NK-92 (cell line): ENCODE results near the gene DDB1.

Experiments used
- DNase-seq: peaks from one replicate; lab custom pipeline; 2025; ENCODE audit not compliant: unreplicated experiment; lab: John Stamatoyannopoulos, UW

The DDB1 gene

GRCh38 chr11:61357233-61357893 is 24.5 kb upstream of the DDB1 start:
- DNase-seq, result no peak

GRCh38 chr11:61356706-61357105 is 23.8 kb upstream of the DDB1 start:
- no peak for DNase-seq

GRCh38 chr11:61354208-61354607 is 21.3 kb upstream of the DDB1 start:
- DNase-seq, result no peak

DNA sequence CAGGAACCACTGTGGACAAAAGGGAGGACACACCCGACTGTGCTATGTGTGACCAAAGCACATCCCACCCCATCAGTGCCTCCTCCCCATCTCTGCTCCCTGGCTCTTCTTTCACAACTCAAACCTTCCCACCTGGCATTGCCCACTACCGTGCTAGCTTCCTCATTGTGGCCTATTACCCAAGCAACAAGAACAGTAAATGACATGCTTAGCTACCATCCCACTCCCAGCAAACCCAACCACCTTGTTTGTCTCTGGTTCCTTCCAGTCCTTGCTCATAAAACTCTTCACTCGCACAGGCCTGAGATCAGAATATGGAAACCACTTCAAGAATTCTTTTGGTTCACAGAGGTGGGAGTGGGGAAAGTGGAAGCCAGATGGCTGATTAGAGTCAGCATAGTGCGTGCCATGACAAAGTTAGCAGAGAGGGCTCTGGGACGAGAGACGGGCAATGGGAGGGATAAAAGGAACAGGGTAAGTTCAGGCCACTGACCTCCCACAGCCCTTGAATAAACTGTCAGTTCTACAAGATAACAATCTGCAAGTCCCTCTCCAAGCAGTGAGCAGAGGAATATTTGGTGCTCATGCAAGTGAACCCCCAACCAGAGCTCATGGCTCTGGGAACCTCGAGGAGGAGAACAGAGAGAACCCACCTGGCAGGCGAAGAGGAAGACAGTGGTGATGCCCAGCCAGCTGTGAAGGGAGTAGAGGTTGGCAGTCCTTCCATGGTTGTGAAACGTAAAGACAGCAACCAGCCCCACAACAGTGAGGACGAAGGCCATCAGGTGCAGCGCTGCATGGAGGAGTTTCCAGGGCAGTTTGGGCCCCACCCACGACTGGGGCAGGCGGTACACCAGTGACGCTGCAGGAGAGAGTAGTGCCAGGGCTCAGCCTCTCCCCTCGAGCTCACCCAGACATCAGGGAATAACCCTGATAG is 20.5 kb upstream of the DDB1 start:
- DNase-seq, result no peak

DNA sequence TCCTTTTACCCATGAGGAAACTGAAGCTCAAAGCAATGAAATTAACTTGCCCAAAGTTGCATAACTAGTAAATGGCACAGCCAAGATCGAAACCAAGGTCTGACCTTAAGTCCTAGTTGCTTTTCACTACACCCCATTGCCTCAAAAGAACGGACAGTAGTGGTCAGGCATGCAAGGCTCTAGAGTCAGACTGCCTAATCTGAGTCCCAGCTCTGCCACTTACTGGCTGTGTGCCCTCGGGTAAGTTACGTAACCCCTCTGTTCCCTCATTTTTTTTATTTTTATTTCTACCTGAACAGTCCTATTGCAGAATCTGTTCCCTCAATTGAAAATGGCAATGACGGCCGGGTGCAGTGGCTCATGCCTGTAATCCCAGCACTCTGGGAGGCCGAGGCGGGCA is 19.1 kb upstream of the DDB1 start:
- no peak for DNase-seq

DNA sequence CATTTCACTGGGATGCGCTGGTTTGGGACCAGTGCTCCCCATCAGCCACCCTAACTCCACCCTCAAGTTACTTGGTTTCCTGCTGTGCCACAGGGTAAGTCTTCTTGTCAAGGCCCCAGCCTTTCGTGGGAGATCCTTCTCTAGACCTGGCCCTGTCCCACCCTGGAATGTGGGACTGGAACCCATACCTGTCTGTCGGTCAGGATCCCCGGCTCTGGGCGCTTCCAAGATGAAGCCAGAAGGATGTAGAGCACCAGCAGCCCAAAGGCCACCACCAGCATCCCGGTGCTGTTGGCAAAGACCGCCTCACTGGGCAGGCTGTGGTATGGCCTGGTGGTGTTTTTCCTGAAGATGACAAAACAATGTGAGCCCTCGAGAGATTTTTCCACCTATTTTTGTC is 17.9 kb upstream of the DDB1 start:
- no peak for DNase-seq

DNA sequence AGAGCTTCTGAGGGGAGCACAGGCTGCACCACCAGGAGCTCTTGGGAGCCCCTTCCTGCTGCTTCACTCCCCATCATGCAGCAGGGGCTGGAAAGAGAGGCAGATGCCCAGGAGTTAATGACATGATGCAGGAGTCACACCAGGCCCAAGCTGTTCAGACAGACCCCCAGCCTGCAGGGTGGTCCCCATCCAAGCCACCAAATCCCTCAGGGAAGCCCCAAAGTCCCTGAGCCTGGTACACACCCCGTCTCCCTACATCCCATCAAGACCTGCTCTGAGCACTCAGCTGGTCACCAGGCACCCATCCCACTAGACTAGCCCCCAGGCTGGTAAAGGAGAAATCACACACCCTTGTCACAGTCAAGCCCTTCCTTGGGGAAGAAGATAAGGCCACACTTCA is 17.4 kb upstream of the DDB1 start:
- no peak for DNase-seq

GRCh38 chr11:61349916-61350315 is 17.0 kb upstream of the DDB1 start:
- no peak for DNase-seq

DNA sequence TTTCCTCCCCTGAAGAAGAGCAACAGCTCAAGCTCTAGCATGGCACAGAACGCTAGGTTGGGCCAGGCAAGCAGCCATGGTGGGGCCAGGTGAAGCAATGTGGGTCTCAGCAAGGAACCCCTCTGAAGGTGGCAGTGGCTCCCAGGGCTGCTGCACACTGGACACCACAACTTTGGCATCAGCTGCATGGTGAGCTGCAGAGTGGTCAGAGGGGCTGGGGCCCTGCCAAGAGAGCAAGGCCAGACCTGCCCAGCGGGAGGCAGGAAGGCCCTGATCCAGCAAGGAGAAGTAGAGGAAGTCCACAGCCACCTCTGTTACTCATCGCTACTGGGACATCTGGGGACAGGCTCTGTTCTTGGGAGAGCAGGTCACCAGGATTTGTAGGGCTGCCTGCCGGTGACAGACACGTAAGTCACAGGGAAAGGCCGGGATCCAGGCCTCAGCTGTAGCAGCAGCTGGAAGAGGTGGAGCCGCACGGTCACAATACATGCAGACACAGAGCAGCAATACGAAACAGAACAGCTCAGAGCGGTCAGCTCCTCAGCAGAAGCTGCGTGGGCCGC is 16.4 kb upstream of the DDB1 start:
- DNase-seq, result no peak

DNA sequence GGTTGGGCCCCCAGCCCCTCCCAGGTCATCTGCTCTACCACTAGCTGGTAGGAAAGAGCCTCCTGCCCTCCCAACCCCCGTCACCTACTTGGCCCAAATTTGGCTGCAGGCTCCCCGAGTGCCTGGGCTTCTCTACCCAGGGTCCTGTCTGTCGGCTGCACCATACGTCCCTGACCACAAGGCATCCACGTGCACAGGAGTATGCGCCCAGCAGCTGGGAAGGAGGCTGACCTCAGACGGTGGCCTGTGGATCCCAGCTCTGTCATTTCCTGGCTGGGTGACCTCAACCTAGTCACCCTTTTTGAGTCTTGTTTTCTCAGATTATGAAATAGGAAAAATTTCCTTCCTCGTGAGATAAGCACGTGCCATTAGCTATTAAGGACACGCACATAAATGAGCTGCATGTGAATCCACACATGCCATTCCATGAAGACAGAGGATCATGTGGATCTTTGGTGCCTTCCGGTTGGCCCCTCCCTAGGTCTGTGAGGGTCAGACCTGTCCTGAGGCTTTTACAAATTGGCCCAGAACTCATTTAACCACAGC is 15.1 kb upstream of the DDB1 start:
- no peak for DNase-seq

DNA sequence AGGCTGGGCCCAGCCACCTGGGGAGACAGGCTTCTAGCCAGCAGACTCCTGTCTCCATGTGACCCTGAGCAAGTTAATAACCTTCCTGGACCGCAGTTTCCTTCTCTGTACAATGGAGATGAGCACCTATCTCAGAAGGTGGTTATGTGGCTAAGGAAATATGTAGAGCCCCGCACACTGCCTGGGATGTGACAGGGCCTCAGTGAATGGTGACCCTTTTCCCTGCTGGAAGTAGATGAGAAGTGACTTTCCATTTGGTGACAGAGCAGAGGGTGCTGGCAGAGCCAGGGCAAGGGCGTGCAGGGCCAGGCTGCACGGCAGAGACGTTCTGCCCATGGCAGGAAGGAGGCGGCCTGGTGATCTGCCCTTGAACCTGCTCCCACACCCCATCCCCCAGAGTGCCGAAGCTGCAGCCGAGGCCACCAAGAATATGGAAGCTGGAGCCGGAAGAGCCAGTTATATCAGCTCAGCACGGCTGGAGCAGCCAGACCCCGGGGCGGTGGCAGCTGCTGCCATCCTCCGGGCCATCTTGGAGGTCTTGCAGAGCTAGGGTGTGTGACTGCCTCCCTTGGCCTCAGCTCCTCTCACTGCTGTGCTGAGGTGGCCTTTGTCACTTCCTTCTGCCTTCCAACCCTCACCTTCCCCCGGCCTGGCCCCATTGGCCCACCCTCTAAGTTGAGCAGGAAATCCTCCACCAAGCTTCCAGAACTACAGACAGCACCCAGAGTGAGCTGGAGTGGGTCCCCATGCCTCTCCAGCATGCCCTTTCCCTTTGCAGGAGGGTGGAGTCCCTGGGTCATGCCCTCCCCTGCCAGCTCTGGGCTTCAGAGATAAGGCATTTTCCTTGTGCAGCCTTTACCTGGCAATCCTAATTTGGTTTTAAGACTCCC is 13.3 kb upstream of the DDB1 start:
- no peak for DNase-seq

- no peak for DNase-seq
These were observed 12.3 kb upstream of the DDB1 start for GRCh38 chr11:61345170-61345610.

GRCh38 chr11:61343792-61344745 is 11.2 kb upstream of the DDB1 start:
- DNase-seq, result no peak

GRCh38 chr11:61342207-61342803 is 9.4 kb upstream of the DDB1 start:
- no peak for DNase-seq

DNA sequence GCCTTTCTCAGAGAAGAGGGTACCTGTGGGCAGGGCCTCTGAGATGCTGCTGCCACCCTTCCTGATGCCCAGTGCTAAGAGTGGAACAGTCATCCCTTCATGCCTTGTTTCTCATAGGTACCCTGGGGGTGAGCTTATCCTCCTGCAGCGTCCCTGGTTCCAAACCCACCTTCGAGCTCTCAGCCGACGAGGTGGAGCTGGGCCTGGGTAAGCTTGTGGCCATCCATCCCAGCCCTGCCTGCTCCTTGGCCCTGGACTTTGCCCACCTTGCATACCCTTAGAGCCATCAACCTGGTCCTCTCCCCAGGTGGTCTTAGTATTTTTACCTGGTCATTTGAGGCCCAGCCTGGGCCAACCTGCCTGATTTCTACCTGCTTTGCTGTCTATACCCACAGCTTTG is 8.8 kb upstream of the DDB1 start:
- no peak for DNase-seq

DNA sequence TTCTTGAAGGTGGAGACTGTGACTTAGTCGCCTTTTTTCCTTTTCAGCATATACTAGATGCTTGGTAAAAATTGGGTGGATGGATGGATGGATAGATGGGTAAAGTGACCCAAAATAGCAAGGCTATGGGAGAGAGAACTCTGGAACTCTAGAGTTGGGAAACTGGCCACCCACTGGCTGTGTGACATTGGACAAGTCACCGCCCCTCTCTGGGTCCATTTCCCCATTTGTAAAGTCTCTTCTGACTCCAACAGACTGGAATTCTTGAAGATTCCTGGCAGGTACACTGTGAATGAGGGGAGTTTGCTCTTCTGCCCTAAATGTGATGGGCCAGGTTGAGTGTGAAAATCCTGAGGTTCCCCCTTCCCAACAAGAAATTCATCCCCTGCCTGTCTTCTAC is 8.1 kb upstream of the DDB1 start:
- no peak for DNase-seq

- no peak for DNase-seq
These were observed 6.6 kb upstream of the DDB1 start for GRCh38 chr11:61339490-61339878.

DNA sequence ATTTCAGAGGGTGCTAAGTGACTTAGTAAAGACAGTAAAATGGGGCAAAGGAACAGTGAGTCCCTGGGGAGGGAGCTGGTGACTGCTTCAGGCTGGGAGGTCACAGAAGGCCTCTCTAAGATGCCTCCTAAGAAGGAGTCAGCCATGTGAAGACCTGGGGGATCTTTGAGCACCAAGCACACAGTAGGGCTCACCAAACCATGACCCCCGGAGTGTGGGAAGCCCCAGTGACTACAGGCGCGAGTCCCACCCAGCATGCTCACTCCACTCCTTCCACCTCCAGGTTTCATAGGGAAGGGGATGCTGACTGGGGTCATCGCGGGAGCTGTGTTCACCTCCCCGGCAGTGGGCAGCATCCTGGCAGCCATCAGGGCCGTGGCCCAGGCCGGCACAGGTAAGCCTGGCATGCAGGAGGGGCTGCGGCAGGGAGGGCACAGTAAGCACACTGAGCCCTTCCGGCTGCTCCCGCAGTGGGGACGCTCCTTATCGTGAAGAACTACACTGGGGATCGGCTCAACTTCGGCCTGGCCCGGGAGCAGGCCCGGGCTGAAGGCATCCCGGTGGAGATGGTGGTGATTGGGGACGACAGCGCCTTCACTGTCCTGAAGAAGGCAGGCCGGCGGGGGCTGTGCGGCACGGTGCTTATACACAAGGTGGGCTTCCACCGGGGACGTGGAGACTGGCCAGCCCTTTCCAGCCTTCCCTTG is 6.0 kb upstream of the DDB1 start:
- DNase-seq, result no peak
